T1000 (cell line): ENCODE results near the gene CTSC.

Source experiments
- DNase-seq: peaks from one replicate; lab custom pipeline; 2025; ENCODE audit warnings: mixed read lengths; lab: John Stamatoyannopoulos, UW

Gene CTSC

DNA sequence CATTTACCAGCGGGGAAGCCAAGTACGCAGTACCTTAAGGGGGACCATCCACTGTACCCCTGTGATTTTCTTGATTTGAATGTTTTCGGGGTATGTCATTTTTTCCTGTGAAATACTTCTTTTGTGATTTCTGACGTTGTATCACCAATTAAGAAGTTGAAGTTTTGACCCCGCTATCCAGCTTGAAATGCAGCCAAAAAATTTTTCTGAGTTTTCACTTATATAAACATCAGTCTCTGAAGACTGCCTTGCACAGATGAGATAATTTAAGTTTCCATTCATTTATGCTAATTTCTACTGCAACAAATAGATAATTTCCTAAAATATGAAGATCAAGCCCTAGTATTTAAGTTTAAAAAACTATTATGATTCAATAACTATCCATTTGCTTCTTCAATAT lies 20.0 kb downstream of the CTSC start:
- no peak for DNase-seq

DNA sequence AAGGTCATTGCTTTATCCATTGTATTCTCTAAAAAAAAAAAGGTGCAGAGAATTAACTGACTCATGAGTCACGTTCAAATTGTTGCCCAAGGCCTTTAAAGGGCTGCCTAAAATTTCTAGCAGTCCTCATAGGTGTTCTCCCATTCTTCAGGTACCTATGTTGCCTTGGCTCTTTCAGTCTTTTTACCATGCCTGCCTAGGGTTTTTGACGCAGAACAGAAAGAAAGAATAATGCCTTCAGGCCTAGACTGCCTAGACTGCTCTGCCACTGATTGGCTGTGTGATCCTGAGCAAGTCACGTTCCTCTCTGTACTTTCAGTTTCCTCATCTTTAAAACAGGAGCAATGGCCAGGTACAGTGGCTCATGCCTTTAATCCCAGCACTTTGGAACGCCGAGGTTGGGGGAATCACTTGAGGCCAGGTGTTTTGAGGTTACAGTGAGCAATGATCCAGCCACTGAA lies 21.5 kb downstream of the CTSC start:
- no peak for DNase-seq

DNA sequence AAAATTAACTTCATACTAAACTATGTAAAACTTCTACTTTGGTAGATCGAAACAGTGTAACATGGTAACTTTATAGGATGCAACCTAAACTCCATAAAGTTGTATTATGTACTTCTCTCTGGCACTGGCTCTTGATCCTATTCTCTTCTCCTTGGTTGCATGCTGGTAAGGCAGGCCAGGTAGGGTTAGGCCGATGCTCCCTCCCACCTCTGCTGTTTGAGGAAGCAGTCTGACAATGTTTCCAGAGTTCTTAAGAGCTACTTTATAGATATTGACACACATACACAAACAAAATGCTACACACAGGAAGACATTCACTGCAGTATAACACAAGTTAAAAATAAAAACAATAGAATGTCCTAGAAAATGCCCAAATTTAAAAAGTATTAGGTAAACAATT lies 22.5 kb downstream of the CTSC start:
- DNase-seq = no peak

DNA sequence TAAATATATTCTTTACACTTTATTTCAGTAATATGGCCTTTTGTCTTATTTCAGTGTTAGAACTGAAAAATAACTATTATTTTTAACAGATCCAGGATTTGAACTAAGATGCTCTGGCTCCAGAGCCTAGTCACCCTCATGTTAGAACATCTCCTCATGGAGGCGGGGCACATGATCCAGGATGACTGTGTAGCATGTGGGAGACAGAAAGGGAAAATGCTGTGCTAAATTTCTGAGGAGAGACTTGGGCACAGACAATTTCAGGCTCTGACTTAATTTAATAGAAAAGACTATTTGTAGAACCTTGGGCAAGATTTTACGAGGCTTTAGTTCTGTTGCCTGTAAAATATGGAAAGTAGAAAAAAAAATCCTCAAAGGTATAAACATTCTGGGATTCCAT lies 24.1 kb downstream of the CTSC start:
- DNase-seq = no peak

DNA sequence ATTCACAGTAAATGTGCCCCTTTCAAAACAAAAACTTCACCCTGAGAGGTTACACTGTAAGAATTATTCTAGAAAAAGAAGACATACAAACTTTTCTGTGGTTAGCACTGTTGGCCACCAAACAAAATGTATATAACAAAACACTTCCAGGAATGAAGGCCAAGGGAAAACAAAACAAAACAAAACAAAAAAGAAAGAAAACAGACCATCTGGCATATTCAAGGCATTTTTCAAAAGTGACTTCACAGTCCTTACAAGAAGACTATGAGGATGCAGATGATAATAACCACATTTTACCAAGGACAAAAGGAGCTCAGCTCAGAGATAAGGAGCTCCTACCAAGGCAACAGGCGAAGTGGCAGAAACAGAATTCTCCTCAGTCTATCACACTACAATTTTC lies 24.9 kb downstream of the CTSC start:
- DNase-seq = no peak

DNA sequence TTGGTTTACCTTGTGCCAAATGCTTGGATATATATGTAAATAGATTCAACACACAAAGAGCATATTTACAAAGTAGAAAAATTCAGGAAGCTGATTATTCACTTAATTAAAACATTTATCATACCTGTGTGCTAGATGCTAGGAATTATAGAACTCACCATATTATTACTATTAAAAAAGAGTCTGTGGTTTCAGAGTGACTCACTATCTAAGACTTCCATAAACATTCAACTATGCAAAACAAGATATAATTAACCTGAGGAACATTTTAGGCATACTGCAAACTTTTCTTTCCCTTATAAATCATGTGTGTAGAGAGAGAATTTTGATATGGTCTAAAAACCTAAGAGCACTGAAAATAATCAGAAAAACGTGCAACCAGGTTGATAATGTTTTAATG lies 27.3 kb downstream of the CTSC start:
- DNase-seq = no peak

DNA sequence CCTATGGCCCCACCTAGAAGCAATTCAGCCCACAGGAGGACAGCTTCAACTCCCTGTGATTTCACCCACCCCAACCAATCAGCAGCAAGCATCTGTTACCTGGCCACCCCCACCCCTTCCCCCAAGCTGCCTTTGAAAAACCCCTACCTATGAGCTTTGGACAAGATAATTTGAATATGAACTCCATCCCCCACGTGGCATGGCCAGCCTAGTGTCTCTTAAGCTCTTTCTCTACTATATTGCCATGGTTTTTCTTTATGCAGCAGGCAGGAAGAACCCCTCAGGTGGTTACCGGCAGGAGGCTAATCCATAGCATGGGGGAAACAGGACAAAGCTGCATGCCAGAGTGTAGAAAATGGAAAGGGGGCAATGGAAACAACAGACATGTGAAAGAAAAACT lies 29.0 kb downstream of the CTSC start:
- DNase-seq = no peak

DNA sequence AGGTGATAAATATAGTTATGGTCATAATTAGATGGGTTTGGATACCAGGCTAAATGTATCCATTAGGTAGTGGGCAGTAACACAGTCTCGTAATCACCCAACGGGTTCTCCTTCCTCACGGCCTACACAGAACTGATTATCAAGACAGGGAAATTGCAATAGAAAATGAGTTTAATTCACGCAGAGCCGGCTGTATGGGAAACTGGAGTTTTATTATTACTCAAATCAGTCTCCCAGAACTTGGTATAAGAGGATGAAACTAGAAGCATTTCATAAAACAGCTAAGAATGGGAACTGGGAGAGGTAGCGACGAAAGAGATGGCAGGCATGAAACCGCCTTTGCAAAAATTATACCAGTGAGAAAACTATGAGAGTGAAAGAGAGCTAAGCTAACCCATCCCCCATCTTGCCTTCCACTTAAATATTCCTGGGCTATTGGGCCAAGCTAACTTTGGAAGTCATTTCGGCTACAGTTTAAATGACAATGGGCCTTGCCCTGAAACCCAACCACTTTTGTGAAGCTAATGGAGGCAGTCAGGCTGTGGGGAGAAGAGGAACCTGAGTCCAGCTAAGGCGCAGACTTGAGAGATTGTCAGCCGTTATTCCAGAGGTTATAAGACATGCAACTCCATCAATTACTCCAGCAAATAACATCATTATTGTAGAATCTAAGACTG lies 29.6 kb downstream of the CTSC start:
- no peak for DNase-seq

DNA sequence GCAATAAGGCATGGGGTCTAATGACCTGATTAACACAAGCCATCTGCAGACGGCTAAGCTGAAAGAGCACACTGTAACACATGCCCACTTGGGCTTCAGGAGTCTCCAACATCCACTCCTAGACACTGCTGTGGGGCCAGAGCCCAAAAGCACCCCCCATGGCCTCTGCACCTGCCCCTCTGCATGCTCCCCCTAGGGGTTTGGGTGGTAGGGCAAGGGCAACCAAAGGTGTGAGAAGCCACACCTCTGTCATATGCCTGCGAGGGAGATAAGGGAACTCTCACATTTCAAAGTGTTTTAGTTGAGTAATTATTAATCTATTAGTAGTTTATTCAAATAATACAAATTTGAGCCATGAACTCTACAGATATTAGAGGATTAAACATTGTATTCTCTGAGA lies 30.8 kb downstream of the CTSC start:
- no peak for DNase-seq

DNA sequence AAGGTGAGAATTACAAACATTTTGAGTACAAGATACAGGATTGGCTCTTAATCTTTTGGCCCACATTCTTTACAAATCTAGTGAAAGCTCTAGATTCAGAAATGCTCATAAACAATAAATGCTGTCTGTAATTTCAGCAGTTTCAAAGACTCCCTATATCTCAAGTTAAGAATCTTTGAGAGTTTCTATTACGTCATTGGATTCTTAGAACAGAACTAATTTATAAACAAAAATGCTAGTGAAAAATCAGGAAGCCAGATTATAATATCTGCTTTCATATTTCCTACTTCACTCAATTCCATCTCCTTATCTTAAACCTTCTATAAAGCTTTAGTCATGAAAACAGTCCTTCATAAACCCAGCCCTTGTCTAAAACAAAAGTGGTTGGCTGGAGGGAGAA lies 32.1 kb downstream of the CTSC start:
- no peak for DNase-seq

DNA sequence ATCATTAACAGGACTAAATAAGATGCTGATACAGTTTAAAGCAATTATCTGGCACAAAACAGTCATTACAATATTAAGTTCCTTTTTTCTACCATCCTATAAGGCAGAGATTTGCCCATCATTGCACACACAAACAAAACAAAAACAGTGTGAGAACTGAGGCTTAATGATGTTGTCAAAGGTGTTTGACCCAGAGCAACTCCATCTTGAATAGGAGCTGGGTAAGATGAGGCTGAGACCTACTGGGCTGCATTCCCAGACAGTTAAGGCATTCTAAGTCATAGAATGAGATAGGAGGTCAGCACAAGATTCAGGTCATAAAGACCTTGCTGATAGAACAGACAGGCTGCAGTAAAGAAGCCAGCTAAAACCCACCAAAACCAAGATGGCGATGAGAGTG lies 33.2 kb downstream of the CTSC start:
- DNase-seq = no peak

DNA sequence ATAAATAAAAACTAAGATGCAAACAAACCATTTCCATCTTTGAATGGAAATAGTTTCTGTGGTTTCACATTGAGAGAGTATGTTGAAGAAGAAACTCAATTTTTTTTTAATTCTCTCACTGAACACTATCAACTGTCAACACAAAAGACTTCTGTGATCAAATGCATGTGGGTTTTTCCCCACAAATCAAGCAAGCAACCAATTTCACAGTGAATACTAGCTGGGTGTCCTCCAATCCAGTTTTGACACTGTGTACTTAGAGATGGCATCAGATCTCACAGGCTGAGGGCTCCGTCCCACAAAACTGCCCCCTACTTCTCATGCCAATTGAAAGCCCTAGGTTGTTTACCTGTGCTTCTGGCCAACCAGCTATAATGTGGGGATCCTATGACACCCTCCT lies 34.5 kb downstream of the CTSC start:
- DNase-seq = no peak

DNA sequence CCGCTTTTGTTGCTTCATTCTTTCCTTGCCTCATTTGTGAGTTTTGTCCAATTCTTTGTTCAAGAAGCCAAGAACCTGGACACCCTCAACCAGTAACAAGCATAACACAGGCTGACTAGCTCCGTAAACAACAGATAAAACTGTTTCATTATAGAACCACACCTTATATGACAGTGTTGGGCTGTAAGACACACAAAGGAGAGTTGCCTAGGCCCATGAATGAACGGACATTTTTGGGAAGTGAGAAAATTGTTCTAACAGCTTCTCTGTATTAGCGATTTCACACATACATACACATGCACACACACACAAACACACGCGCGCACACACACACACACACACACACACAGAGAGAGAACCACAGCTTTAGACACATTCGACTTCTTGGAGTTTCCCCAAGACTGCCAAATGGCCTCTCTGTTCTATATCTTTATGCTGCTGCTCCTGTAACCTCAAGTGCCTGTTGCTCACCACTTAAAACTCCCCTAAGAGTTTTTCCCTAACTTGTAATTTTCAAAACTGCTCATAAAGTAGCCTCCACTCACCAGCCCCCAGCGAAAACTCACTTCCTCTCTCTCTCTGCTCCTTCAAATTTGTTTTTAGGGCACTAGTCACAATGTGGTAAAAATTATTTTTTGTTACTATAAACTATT lies 35.9 kb downstream of the CTSC start:
- DNase-seq = no peak

DNA sequence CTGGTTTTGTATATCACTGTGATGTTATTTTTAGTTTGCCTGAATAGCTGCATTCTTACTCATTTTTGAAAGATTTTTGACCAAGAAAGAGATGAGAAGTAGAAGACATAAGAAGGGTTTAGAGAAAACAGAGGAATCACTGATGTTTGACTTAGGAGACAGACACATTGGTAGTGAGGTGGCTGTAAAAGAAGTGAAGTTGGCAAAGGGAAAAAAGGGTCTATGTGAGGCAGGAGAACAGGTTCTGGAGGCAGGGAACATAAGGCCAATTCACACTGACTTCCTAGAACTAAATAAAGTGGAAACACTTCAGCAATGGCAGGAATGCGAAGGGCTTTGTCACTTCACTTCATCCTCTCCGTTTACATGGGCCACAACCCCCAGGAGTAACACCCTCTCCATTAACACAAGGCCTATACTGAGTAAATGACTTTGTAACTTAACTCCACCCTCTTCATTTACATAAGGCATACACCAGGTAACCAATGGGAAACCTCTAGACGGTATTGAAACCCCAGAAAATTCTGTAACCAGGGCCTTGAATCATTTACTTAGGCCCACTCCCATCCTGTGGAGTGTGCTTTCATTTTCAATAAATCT lies 36.5 kb downstream of the CTSC start:
- no peak for DNase-seq

DNA sequence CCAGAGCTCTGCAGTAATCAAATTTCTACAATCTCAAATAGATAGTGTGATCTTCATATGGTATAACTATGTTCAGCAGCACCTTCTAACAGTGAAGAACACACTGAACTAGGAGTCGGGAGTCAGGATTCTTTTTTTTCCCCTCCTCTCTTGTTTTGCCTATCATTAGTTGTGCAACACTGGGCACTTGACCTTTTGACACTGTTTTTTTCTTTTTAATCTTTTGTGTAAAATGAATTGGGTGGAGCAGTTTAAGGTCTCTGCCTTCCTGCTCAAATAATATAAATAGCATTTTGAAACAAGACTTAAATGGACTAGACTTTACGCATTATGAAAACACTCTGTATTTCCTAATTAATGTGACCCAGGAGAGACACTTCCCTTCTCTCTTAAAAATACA lies 39.7 kb downstream of the CTSC start:
- no peak for DNase-seq

DNA sequence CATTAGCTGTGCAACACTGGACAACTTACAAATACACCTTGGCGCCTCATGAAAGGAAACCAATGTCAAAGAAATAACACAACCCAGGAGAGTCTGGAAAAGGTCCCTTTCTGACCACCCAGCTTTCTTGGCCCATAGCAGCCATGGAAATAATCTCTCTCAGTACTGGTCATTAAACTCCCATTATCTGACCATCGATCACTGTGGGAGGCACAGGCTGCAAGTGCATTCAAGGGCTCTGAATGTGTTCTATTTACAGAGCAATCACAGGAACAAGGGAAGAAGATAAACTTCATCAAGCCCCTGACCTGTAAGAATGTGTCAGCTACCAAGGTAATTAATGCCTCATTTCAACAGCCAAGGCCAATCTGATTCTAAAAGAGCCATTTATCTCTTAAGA lies 40.1 kb downstream of the CTSC start:
- no peak for DNase-seq

DNA sequence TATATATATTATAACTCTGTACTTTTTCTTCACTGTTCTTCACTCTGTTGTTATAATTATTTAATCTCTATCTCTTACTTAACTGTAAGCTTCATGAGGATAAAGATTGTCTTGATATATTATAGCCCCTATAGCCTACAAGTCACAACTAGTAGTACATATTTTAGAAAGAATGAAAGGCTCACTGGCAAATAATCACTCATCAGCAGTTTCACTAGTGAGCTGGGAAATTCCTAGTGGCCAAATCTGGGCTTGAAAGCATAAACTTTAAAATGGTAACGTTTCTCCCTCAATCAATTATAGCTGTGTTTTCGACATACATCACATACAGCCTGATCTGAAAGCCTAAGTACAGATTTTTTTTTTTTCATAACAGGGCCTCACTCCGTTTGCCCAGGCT lies 42.5 kb downstream of the CTSC start:
- no peak for DNase-seq

DNA sequence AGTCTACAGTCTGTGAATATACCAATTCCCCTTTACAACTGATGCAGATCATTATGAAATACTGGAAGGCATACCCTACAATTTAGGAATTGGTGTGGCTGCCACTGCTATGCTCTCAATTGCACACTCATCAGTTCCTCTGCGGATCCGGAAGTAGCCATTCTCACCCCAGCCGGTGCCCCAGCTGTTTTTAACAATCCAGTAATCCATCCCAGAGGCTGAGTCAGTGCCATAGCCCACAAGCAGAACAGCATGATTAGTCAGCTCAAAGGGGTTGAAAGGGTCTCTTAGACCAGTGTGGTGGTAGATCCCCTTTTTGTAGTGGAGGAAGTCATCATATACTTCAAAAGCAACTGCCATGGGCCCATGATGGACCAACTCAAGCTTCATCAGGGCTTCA lies 43.6 kb downstream of the CTSC start:
- DNase-seq = no peak

DNA sequence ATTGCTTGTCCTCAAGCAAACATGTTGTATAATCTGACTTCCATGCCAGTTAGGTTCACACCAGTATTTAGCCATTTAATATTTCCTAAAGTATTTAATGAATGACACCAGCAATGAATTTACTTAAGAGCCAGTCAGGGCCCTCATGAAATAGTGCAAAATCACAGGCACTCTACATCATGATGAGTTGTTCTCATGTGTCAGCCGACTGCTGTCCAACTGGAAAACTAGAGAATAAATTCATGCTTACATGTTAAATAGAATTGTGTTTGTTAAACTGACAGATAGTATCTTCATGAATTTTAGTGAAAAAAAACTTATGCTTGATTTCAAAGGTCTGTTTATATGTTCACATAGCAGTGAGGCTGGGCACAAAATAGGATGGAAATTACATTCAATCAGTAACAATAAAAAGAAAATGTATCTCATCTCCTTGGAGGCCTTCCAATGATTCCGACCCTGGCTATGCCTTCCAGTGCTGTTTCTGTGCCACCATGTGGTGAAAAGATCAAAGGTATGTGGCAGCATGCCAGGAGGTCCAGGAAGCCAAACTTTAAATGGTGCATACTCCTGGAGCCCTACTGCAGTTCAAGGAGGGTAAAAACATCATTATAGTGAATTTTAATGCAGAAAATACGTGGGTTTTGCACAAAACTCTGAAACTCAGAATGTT lies 45.2 kb downstream of the CTSC start:
- DNase-seq = no peak

DNA sequence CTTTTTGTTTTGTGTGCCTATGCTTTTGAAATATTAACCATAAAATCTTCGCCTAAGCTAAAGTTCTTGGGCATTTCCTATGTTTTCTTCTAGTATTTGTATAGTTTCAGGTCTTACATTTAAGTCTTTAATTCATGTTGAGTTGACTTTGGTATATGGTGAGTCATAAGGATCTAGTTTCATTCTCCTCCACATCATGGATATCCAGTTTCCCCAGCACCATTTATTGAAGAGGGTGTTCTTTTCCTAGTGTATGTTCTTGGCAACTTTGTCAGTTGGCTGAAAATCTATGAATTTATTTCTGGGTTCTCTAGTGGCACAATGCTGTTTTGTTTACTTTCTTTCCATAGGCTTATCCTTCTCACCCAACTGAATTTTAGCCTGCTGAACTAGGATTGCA lies 49.0 kb downstream of the CTSC start:
- DNase-seq = no peak

DNA sequence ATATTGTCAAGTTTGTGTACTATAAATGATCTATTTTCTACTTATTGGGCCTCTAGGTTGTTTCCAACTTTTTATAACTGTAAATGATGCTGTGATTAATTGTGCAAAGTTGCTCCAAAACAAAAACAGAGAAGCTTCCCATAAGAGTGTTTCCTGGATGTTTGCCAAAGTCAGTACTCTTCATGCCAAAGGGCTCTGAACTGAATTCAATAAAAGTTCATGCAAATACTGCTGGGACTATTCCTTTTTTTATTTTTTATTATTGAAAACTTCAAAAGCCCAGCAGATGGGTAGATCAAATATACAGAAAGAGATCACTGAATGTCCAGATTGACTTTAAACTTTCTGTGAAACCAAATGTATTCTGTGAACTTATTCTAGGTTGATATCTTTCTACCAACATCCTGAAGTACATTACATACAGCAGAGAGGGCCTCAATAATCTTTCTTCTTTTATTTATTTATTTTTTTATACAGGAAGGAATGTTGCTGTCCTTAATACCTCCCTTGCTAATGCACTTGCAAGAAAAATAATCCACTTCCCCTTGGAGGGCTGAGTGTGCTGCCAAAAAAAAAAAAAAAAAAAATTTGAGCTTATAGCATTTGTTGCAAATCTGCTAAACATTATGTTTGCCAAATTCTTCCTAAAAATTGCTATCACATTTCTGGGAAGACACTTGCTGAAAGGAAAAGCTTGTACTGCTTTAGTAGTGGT lies 53.0 kb downstream of the CTSC start:
- no peak for DNase-seq

DNA sequence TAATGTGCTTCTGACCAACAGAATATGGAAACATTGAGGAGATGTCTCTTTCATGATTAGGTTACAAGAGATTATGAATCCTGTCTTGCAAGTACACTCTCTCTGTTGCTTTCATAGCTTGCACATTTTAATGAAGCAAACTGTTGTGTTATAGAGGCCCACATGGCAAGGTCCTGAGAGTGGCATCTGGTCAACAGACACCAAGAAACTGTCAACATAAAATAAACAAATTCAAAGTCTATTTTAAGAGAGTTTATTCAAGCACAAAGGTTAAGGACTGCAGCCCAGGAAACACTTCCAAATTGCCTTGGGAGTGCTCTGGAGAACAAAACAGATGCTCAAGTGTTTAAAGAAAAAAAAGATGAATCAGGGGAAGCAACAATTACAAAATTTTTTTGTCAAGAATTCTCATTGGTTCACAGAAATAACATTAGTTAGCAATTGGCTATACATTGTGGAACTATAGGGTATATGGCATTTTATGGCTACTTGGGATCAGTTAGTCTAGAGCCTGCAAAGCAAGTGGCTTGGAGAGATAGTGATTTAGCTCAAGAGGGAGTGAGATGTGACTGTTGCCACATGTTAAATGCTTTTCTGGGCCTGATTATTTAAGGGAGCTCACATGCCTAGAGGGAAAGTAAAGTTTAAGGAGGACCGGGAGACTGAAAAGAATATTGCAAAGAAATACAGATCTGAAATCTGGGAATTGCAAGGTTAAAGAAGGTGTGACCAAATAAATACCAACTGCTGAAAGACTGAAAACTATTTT lies 54.6 kb downstream of the CTSC start:
- no peak for DNase-seq
